ENCODE data around the gene ADARB2.

Gene ADARB2

GRCh38 chr10:1573334-1573969 lies 163.9 kb downstream of the ADARB2 start:
- ChIA-PET POLR2A (no interaction called here), CTCF (no interaction called here)
- no peak for DNase-seq (ENCODE audit: extremely low spot score)
- no peak for TF ChIP-seq CTCF (IDR thresholded peaks at IDR 0.05; ENCODE audit: control extremely low read depth, extremely low read depth, low read depth, missing control alignments)

- DNase-seq (ENCODE audit: extremely low spot score) = no peak
- TF ChIP-seq CTCF (IDR thresholded peaks at IDR 0.05; ENCODE audit: control extremely low read depth, extremely low read depth, low read depth, missing control alignments) = no peak
- POLR2A ChIA-PET = no interaction called here
- CTCF ChIA-PET = no interaction called here
Measured at GRCh38 chr10:1572519-1573333, 164.6 kb downstream of the ADARB2 start.

GRCh38 chr10:1571587-1572237 lies 165.6 kb downstream of the ADARB2 start:
- POLR2A ChIA-PET = no interaction called here
- no peak for TF ChIP-seq CTCF (IDR thresholded peaks at IDR 0.05; ENCODE audit: control extremely low read depth, extremely low read depth, low read depth, missing control alignments)

GRCh38 chr10:1570416-1571051 lies 166.8 kb downstream of the ADARB2 start:
- no peak for TF ChIP-seq CTCF (IDR thresholded peaks at IDR 0.05; ENCODE audit: control extremely low read depth, extremely low read depth, low read depth, missing control alignments)
- ChIA-PET POLR2A (no interaction called here), CTCF (no interaction called here)
- no peak for DNase-seq (ENCODE audit: extremely low spot score)

More at GRCh38 chr10:1571587-1572237, 165.6 kb downstream of the ADARB2 start:
- no peak for DNase-seq (ENCODE audit: extremely low spot score)
- CTCF ChIA-PET = no interaction called here

GRCh38 chr10:1569208-1569607 lies 168.1 kb downstream of the ADARB2 start:
- POLR2A ChIA-PET = no interaction called here
- no peak for DNase-seq (ENCODE audit: extremely low spot score)
- CTCF ChIA-PET = no interaction called here
- TF ChIP-seq CTCF (IDR thresholded peaks at IDR 0.05; ENCODE audit: control extremely low read depth, extremely low read depth, low read depth, missing control alignments) = no peak

GRCh38 chr10:1567742-1568495 lies 169.4 kb downstream of the ADARB2 start:
- no peak for TF ChIP-seq CTCF (IDR thresholded peaks at IDR 0.05; ENCODE audit: control extremely low read depth, extremely low read depth, low read depth, missing control alignments)
- DNase-seq (ENCODE audit: extremely low spot score) = no peak
- ChIA-PET CTCF (no interaction called here), POLR2A (no interaction called here)

Data from GM10248 (cell line).